ENCODE measurements around the gene ZSWIM6. TPM values are rescaled to one million over a fixed set of nuclear protein-coding genes. Genes with fewer than 3 reads are reported as not detected.

ZSWIM6 gene
- polyA plus RNA-seq, 5 donors = 17.4 to 26.1 (median 20.9) TPM

DNA sequence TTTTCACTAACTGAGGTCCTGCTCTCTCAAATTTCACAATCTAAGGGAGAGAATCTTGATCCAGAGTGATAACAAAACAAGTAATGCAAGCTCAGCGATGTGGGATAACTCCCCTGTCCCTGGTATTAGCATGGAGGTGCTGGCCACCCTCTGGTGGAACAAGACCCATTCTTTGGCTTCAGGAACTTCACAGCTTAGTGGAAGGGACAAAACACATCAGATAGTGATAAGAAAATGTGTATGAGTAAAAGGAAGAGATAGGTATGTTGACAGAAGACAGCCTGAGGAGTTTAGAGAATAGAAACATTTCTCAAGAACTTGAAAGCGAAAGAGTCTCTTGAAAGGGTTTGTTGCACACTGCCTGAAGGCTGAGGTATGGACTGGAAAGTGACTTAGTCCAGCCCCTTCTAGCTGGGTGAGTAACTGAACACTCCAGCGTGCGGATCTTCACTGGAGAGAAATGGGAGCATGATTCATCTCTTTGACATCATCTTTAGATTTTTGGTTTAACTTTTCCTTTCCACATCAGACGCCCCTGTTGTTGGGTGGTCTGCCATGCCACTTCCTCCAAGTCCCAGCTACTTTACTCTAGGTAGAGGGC, 25.4 kb upstream of the ZSWIM6 start:
- DNase-seq = no peak

DNA sequence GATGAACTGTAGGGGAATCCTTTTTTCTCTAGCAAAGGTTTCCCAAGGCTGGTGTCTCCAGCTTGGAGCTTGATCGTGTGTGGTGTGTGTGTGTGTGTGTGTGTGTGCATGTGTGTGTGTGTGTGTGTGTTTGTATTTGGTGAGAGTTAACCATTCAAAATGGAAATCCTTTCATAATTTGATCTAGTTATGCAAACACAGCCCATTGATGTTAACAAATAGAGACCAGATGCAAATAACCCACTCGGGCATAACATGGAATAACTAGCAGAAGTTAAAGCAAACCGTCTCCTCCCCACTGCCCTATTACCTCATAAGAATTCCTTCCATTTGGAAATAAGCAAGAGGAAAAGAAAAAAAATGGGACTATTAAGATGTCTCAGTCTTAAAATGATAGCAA, 24.9 kb upstream of the ZSWIM6 start:
- DNase-seq = no peak

DNA sequence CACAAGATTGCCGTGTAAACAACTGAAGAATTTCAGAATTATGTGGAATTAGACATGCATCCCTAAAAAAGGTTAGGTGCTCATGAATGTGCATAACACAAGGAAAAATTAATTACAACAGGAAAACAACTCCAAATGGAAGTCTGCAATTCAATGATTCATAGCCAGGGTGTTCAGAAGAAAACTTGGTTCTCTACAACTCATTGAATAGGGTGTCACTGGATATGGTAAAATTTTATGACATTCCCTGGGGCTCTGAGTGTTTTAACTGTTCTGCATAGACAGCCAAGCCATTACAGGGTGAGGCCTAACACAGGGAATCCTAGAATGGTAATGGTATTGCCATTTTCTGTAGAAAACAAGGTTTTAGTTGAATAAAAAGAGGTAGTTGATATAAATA, 24.4 kb upstream of the ZSWIM6 start:
- no peak for DNase-seq

DNA sequence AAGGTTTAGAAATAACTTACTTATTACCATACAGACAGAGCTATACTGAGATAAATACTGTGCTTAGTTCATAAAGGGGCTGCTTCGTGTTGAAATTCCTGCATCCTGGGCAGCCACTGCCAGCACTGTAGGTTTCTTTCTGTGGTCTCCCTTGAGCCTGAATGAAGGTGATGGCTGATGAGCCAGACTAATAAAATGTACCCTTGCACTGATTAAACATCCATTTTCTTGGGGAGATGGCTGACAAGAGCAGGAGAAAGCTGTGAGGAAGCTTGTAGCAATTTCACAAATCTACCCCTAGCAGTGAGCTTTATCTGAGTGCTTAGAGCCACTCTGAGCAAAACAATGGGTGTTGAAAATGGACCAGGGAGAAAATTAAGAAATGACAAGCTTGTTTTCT, 23.3 kb upstream of the ZSWIM6 start:
- no peak for DNase-seq

DNA sequence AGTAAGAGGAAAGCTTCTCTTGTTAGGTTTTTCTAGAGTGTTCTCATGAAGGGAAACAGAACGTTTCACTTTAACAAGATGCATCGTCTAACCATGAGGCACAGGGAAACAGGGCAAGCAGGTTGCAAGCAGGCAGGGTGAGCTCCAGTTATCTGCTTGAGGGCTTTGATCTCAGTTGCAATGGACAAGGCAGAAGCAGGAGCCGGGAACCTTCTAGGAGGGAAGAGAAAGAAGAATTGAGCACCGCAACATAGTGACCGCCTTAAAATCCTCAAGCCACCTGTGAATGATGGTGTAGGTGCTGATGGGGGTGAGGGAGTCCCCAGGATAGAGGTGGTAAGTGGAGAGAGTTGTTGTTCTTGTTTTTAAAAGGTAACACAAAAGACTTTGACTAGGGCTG, 22.9 kb upstream of the ZSWIM6 start:
- DNase-seq = no peak

DNA sequence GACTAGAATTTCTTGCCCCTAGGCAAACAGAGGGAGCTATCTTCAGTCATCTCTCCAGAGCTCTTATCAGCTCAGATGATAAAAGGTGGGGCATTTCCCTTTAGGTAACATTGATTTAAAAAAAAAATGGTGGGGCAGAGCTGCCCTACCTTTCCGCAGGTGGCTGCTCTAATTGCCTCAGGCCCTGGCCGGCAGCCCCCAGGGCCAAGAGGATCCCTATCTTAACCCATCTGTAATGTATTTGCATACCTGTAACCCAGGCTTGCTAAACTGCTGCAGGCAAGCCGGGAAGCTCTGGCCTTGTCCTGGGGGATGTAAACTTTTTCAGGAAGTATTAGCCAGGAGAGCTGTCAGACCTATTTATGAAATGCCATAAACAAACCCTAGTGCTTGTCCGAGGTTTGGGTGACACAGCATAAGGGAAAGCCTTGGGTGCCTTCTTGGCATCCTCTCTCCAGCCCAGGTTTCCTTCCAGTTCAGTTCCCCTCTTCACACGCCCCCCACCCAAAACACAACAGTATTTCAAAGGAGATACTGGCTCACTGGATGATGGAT, 20.9 kb upstream of the ZSWIM6 start:
- no peak for DNase-seq

DNA sequence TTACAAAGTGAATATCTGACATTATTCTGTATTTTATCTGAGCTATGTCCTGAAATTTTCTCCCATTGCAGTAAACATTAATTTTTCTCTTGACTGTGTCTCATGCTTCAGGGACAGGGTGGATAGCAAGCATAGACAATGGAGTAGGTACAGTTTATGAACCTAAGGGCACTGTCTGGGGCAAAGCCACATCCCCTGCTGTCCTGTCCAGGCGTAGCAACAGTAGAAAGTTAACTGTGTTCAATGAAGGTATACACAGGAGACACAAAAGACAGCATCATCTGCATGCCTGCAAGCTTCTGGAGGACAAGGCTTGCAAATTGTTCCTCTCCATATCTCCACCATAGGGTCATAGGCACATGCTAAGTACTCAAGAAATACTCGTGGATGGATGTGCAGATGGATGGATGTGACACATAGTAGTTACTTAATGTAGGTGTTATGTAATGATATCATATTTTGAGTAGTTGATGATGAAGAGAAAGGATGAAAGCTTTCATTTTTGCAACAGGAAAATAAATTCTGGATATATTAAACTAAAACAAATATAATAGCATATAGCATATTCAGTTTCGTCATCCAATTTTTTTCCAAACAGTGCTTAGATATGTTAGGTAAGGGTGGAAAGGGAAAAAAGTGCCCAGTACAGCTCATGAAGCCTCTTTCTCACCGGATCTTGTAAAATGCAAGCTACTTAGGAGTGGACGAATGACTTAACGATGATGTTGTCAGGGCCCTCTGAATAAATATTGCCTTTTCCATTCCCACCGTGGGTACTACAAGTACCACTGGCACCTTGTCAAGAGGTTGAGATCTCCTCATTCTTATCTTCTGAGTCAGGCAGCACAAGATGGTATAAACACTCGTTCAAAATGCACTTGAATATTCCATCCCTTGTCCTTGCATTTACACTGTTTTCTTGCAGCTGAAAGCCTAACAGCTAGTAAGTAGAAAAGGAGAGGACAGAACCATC, 19.9 kb upstream of the ZSWIM6 start:
- DNase-seq = no peak

DNA sequence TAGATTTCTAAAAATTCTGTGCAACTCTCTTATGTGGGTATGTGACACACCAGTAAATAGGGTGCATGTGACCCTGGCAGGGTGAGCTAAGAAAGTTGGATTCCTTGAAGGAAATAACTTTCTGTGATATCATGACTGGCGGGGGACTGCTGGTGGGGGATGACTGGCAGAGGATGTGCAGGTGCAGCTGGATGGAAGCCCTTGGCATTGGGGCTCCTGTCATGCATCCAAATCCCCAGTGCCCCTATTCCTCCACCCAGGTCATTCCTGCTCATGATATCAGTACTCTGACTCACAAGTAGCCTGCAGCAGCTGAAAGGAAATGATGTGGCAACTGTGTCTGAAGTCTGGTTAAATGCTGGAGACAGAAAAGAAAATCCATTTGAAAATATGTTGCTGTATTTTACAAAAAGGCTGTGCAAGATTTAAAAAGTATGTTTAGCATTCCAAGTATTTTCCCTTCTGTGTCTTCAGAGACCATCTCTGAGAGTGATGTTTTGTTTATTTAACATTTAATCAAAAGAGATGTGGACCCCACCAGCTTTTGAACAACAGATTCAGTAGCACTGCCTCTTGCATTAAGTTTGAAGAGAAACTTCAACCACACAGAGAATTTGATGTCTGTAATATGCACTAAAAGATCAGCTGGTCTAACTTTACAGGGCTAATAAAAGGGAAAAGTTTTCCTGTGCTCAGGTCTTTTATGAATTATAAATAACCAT, 17.9 kb upstream of the ZSWIM6 start:
- no peak for DNase-seq

DNA sequence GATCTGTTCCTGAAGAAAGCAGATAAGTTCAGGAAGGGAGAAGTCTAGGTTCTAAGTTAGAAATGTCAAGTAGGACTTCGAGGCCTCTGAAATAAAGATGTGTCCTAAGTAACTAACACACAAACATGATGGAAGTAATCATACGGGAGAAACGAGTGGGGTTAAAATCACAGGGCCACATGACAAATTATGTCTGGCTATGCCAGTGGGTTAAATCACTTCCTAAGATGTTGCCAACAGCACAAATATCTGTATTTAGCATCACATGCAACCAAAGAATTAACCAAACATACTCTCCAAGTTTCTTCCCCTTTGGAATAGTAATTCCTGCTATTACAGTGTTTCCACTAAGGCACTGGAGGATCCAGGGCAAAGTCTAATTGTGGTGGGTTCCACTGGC, 13.7 kb upstream of the ZSWIM6 start:
- no peak for DNase-seq

DNA sequence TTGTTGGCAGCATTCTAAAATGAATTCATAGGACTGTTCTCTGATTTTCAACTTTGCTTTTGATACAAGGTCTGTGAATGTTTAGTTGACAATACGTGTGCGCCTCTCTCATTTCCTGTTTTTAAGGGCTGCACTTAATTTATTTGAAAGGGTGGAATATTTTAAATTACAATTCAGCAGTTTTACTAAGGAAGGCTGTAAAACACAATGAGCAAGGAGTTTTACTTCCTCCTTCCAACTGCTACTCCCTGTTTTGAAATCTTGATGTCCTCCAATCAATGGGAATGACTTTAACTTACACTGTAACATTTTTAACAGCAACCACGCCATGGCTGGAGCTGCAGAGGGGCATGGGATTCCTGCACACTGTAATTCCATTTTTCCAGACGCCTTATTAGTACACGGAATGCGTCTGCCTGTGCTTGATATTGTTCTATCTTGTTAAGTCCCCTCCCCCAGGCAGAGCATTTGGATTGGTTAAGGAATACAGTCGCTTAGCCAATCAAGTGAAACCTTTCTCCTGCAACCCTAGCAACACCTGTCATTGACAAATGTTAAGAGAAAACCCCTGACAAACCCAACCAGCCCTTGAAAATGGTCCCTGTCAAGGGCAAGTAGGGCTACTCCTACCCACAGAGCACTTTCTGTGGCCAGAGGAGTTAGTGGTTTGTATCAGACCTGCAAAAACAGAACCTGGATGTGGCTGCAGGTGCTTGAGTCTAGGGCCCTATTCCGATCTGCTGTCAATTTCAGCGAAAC, 12.5 kb upstream of the ZSWIM6 start:
- DNase-seq = no peak

DNA sequence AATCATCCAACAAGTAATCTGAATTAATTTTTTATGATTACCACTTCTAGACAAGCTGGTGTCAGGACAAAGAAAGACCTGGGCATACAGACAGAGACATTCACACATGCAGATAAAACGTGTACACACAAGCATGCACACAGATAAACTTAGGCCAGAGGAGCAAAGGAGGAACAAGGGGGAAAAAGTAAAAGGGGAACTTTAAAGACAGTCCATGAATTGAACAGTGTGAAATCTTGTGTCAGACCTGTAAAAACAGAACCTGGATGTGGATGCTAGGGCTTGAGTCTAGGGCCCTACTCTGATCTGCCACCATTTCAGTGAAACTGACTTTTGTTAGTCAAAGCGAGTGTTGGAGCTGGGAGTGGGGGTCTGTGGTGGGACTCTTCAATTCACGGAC, 11.2 kb upstream of the ZSWIM6 start:
- DNase-seq = no peak

DNA sequence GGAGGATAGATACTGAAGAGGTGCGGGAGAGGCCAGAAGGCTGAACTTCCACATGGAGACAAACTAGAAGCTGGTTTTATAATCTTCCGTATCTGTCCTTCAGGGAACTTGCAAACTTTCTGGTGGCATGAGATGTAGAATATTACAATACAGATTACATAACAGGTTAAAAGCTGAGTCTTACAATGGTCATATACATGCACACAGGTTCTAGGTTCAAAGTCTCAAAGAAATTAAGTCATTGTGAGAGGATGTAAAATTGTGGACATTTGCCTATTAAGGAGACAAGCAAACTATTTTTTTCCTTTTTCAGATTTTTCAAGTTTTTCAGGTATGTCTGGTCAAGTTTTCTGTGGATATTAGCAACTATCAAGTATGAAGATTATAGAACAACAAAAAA, 10.4 kb upstream of the ZSWIM6 start:
- DNase-seq = no peak

DNA sequence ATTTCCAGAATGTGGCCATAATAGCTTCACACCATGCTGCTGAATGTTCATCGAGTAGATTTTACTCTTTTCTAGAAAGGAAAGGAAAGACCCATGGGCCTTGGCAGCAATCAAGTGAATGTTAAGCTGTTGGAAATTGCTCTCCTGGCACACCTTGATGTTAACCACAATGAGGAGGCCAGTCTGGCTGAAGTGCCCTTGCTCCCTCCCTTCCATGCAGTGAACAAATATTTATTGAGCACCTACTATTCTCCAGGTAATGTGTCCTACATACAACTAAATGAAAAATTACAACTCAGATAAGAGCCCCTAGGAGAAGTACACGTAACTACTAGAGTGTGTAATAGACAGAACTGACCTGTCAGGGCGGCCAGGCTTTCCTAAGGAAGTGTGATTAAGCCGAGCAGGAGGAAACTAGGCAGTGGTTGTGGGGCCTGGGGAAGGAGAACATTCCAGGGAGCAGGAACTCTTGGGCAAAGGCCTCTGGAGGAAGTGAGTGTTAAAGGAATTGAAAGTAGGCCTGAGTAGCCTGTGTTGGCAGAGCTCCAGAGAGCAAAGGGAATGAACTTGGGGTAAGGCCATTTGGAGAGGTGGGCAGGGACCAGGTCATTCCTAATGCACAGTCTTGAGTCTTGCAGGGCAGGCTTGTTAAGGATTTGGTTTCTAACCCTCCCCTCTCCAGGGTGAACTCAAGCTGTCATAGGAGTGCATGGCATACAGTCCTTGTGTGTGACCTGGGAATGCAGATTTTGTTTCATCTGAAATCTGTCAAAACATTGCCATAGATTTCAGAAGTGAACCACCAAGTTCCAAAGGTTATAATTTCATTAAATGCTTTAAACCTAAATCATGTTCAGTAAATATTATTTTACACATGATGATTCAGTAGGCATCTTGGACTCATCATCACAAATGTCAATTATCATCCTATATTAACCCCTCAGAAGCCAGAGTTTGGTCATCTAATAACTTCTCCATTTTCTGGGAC, 9.0 kb upstream of the ZSWIM6 start:
- DNase-seq = no peak

DNA sequence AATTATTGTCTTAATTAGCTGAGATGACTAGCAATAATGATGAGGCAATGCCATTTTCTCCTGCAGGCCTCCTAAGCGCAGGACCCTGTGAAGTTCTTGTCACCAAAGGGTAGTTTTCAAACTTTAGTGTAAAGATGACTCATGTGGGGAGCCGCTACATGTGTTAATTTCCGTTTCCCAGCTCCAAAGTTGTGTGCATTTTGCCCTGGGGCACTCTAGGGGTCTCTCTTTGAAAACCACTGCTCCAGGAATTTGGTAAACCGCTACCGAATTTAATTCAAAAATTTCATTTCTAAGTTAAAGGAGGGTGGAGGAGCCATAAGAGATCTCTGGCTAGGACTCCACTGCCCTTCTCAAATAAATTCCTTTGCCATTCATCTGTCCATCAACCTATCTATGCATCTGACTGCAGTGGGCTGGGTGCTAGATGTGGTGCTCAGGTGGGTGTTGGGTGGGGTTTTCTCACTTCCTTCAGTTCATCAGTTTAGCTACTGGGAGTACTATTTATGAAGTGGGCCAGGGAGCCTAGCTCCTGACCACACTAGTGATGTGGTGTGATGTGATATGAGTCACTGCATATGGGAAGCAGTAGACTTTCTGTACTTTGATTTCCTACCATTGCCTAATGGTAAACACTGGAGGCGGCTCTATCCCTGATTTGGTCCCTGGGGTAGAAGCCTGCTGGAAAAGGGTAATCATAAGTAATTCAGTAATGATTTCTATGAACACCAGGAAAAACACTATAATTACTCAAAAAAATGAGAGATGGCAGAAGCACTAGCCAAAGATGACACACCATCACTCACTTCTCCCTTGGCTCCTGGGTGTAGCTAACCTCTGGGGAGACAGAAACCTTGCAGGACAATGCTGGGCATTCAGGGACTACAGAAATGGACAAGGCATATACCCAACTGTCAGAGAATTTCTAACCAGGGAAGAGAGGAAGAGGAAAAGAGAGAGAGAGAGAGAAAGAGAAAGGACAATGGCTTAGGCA, 4.0 kb upstream of the ZSWIM6 start:
- no peak for DNase-seq

DNA sequence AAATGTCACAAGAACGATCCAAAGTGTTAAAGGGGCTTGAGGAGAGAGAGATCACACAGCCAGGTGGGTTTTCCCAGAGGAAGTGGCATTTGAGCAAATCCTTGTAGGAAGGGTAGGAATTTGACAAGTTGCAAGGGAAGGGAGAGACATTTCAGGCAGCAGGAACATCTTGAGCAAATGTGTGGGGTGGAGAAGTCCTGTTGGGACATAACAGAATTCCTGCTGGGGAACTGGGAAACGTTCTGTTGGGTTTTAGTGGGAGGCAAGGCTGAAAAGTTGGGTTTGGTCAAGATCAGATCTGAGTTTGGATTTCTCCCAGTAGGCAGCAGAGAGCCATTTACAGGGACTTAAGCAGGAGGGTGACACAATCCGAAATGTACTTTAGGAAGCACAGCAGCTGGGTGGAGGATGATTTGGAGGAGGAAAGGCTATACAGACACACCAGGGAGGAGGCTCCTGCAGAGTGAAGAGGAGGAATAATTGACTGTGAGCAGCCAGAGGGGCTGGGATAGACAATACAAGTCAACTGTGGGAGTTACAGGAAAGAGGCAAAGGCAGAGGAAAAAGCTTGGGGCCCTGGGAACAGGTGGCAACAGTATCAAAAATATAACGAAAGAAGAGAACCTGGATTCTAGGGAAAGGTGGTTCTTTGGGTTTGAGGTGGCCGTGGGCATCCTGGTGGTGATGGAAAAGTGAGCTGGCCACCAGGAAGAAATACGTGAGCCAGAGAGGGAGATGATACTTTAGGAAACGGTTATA, 3.1 kb upstream of the ZSWIM6 start:
- DNase-seq = no peak

DNA sequence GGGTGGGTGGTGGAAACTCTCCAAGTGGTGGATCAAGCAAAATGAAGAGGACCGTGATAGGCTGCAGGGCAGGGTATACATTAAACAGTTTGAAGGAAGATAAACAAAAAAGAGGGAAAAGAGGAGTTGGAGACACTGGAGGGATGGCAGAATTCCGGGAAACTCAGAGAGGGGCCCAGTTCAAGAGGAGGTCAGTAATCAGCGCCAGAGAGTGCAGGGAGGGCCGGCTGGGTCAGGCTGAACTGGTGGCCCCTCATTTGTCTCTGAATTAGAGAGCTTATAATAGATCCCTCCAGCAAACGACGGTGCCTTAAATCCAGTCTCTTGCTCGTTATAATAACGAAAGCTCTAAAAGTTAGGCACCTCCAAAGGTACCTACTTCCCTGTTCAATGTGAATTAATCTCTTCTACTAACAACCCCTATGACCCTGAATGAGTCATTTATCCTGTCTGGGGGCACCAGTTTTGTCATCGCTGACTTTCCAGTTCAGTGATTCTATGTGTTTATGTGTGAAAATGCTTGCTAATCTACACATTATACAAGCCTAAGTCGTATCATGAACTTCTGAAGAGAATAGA, 2.4 kb upstream of the ZSWIM6 start:
- DNase-seq = no peak

DNA sequence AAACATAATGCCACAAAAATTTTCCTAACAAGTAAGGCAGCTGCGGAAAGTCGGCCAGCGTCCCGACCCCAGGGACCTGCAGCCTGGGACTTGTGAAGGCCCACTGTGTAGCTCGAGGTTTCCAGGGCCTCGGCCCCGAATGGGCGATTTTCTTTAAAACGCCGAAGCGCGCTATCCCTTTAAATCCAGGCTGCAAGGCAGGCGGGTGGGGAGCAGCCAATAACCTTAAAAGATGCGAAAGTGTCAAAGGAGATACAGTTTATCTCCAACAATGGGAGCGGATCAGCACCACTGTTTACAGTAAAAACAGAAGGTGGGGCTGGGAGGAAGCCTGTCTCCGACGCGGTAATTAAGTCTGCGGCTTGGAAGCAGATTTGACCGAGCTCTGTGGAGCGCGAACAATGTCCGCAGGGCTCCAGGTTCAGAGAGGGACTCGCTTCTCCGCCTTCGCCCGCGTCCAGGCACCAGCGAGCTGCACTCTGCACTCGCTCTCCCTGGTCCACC, 1.7 kb upstream of the ZSWIM6 start:
- DNase-seq = peak in 1 of 2 donors; percentile 55

All from right lung (tissue), 5 donors.